Measurements from ENCODE around the gene ADCK1.
"Not testable (repeated sequence)": the region's sequence is repeated elsewhere in the genome, so short reads cannot be mapped to it uniquely, and the experiment has no call there.

Gene ADCK1

DNA sequence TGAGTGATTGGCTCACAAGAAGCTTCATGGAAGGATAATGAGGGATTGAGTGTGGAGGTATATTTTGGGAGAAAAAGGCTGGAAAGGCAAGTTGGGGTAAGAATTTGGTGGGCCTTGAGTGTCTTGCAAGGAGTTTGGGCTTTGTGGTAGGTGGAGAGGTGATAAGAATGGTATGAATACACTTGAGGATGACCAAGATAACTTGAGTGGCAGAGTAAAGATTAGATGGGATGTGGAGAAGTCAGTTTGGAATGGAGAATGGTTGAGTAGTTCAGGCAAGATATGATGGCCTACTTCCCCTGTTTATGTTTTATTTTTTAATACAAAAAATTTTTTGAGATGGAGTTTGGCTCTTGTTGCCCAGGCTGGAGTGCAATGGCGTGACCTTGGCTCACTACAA is 9.1 kb downstream of the ADCK1 start:
- no peak for DNase-seq (ENCODE audit: low spot score)

DNA sequence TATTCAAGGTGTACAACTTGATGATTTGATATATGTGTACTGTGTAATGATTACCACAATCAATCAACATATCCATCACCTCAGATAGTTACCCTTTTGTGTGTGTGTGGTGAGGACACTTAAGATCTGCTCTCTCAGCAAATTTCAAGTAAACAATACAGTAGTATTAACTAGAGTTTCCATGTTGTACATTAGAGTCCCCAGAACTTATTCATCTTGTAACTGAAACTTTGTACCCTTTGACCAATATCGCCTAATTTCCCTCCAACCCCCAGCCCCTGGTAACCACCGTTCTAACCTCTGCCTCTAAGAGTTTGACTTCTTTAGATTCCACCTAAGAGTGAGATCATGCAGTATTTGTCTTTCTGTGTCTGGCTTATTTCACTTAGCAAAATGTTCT is 12.1 kb downstream of the ADCK1 start:
- no peak for DNase-seq (ENCODE audit: low spot score)

DNA sequence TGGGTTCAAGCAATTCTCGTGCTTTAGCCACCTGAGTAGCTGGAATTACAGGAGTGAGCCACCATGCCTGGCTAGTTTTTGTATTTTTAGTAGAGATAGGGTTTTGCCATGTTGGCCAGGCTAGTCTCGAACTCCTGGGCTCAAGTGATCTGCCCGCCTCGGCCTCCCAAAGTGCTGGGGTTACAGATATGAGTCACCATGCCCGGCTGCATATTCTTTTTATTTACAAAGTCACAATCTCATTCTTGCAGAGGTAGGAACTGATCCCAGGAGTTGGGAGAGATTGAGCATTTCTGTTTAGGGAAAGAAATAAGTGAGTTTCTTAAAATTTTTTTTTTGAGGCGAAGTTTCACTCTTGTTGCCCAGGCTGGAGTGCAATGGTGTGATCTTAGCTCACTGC is 12.8 kb downstream of the ADCK1 start:
- not testable (repeated sequence) for DNase-seq (ENCODE audit: low spot score)

DNA sequence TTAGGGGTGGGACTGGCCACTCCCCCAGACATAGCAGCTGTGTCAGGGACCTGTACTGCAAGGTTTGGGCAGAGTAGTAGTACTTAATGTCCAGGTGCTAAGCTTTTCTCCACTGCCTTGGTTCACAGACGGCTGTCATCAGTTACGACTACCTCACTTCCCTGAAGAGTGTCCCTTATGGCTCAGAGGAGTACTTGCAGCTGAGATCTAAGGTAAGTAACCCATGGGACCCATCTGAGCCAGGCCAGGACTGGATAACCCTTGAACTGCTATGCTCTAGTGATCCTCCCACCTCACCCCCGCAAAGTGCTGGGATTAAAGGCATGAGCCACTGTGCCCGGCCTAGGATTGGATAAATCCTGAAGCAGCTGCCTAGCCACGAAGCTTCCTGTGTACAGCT is 22.4 kb downstream of the ADCK1 start:
- DNase-seq (ENCODE audit: low spot score): no peak

DNA sequence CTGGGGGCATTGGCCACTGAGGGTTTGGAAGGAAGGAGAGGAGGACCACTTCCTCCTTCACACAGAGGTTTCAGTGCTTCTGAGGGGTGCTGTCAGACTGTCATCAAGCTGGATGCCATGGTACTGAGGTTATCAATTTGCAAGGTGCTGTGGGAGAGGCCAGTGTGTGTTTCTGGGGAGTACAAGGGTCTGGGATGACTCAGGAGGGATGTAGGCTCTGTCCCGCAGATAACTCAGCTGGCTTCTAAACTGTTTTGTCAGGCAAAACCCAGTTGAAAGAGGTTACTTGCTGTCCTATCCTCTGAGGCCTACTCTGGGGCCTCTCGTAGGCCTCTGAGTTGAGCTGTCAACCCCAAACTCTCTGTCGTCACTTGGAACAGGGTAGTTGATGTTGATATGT is 22.8 kb downstream of the ADCK1 start:
- no peak for DNase-seq (ENCODE audit: low spot score)

DNA sequence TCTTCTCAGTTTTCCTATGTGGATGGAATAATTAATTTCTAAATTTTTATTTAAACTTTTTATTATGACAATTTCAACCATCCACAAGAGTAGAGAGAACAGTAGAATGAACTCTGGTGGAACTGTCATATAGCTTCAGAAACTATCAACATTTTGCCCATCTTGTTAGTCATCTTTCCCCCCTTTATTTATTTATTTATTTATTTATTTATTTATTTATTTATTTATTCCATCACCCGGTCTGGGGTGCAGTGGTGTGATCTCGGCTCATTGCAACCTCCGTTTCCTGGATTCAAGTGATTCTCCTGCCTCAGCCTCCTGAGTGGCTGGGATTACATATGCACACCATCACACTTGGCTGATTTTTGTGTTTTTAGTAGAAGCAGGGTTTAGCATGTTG is 23.5 kb downstream of the ADCK1 start:
- no peak for DNase-seq (ENCODE audit: low spot score)

DNA sequence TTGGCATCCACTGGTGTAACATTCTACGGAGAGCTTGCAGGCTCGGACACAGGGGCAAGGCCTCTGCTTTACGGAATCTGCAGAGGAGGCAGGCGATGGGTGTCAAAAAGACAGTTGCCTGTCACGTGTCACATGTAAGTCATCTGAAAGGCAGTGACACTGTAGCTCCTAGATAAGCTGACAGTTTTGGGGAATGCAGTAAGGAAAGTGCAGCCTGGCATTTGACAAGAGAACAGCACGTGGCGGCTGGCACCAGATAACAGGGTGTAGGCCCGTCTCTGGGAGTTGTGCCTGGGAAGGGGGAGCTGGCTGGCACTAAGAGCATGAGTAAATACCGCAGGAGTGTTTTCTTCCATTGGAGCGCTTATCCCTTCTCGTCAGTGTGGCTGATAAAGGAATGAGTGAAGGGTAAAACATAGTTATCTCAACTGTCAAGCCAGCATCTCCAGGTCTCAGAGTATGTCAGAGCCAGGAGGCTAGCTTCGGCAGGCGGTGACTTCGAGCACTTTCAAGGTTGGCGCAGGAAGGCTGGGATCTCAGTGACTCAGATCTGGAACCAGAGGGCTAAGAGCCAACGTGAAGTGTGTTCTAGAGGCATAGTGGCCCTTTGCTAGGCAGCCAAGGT is 26.1 kb downstream of the ADCK1 start:
- no peak for DNase-seq (ENCODE audit: low spot score)

DNA sequence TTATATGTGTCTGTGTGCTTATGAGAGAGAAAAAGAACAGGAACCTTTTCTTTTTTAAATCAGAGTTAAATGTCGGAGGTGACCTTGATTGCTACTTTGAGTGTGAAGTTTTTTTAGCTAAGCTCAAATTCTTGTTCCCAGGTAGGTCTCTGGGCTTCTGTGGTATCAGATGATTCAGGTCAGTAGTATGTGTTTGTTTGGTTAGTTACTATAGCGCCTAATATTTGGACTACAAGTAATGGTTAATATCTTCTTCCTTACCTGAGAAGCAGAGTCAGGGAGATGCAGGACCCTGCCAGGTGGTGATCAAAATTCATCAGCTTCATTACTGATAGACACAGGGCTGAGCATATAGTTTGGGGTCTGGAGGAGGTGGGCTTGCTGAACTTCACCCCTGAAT is 30.8 kb downstream of the ADCK1 start:
- no peak for DNase-seq (ENCODE audit: low spot score)

DNA sequence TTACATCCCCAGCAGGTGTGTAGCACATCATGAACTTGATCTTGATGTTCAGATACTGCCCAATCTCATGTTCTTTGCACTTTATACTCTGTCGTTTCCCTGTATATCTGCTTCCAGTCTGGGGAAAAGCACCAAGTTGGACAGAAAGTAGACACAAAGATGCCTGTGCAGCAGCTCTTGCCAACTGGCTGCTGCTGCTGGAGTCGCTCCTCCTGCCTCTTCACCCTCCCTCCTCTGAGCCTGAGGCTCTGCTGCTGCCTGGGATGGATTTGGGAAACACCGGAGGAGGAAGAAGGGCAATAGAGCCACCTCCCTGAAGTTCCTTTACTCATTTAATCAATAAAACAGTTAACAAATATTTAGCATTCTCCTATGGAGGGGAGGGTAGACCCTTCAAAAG is 32.4 kb downstream of the ADCK1 start:
- no peak for DNase-seq (ENCODE audit: low spot score)

DNA sequence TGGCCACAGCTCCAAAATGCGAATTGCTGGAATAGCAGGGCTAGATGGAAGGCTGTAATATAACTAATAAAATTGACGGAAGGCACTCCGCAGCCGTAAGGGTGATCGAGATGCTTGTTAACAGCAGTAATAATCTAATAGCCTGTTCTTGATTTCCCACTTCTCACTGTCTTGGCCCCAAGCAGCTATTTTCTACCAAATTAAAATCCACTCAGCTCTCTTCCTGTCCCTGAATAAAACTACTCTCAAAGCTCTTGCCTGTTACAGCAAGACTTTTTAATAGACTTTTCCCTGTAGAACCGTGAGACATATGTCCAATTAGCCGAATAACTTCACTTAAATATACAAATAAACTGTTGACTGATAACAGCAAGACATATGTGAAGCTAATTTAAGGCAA is 38.0 kb downstream of the ADCK1 start:
- DNase-seq (ENCODE audit: low spot score): no peak

DNA sequence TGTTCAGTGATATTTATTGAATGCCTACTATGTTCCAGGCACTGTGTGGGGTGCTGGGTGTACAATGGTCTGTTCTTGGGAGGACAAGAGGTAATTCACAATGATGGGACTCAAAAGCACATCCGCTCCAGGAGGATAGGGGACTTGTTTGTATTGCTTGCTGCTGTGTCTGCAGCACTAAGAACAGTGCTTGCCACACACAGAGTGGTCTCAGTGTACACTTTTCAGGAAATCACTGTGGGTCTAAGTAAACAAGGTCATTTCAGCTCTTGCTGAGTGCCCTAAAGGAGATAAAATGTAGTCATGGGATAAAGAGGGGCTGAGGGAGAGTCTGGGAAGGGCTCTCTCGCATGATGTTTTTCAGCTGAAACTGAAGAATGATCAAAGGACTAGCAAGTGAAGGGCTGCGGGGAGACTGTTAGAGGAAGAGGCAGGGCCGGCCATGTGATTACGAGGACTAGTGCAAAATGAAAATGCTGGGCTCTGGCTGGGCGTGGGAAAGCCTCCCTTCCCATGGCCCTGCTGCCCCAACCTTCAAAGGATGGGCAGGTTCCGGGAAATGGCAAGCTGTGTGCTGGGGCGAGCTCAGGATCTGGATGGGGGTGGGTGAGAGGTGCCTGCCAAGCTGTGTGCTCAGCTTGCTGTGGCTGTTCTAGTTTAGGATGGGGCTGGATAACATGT is 39.1 kb downstream of the ADCK1 start:
- DNase-seq (ENCODE audit: low spot score): no peak

DNA sequence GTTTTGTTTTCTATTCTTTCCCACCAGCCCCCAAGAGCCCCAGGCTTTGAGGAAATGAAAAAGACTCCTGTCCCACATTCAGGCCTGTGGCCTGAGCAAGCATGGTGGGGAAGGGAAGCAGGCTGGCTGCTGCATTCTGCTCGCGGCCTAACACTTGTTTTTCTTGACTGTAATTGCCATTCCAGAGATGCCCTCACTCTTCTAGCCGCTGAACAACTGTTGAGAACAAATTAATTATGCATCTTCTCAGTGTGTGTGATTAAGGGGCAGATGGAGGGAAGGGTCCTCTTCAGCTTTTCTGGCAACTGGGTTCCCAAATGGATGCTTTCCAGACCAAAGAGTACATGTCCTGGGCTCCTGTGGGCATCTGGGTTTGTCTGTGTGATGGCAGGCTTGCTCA is 43.3 kb downstream of the ADCK1 start:
- DNase-seq (ENCODE audit: low spot score): no peak

DNA sequence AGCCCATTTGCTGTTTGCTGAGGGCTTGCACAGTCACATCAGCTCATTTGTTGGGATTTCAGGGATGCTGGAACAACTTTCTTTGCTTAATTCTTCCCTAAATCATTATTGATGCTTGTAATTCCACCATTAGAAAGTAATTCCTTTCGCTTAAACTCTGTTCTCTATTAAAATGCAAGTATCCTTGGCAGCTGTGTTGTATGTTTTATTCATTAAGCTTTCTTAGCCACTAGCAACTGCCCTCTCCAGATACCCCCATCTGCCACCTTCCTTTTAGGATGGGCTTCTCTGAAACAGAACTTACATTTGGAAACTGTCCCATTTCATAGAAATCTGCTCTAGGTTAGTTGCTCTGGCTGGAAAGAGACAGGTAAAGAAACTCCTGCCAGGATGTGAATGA is 43.7 kb downstream of the ADCK1 start:
- no peak for DNase-seq (ENCODE audit: low spot score)

DNA sequence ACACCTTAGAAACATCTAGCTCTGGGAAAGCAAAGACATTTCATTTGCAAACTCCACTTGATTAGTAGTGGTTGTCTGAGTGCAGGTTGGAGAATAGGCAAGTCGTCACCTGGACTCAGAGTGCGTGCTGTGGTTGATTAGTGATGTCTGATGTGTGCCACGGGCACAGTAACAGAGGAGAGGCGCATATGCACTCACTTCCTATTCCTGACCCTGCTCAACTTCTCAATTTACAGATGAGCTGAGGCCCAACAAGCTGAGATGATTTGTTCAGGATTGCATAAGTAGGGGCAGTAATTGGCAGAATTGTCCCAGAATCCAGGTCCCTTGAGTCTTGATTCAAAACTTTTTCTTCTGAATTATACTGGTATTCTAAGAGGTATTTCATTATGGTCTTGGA is 44.9 kb downstream of the ADCK1 start:
- DNase-seq (ENCODE audit: low spot score): no peak

DNA sequence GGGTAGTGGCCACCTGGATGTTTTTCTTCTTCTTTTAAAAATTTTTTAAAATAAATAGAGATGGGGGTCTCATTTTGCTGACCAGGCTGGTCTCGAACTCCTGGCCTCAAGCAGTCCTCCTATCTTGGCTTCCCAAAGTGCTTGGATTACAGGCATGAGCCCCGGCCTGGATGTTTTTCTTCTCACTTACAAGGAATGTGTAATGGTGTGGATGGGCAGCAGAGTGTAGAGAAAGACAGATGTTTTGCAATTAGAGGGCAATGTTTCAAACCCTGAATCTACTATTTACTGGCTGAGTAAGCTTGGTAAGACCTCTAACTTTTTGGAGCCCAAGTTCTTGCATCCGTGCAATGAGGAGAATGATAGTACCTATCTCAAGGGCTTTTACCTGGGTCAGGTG is 48.1 kb downstream of the ADCK1 start:
- DNase-seq (ENCODE audit: low spot score): peak; percentile 57

DNA sequence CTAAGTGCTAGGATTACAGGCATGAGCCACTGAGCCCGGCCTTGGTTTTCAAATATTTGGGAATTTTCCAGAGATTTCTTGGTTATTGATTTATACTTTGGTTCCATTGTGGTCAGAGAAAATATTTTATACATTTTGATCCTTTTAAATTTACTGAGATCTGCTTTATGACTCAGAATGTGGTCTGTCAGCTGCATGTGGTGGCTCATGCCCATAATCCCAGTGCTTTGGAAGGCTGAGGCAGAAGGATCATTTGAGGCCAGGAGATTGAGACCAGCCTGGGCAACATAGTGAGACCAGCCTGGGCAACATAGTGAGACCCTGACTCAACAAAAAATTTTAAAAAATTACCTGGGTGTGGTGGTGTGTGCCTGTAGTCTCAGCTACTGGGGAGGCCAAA is 49.8 kb downstream of the ADCK1 start:
- DNase-seq (ENCODE audit: low spot score): peak; percentile 30

DNA sequence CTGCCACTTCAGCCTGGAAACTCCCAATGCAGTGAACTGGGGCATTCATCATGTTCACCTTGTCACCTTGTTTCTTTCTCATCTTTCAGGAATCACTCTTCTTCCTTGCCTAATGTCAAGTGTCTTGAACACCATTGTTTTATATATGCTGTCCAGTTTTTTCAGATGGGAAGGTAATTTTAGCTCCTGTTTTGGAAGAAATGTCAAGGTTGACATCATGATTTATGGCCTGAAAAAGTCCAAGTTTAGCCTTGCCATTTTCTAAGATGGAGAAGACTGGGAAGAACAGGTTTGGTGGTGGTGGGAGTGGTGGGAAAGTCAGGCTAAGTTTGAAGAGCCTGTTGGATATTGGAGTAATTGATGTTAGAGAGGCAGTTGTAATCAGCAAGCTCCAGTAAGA is 54.0 kb downstream of the ADCK1 start:
- DNase-seq (ENCODE audit: low spot score): no peak

DNA sequence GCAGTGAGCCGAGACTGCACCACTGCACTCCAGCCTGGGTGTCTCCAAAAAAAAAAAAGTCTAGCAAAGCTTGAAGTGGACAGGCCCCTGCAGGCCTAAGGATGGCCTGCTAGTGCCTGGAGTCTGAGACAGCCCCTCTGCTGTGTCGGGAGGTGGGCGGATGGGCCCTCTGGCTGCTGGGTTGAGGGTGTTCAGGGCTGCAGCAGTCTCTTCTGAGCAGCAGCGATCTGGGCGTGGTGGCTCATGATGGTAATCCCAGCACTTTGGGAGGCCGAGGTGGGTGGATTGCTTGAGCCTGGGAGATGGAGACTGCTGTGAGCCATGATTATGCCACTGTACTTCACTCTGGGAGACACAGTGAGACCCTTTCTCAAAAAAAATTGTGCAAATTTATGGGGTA is 57.0 kb downstream of the ADCK1 start:
- DNase-seq (ENCODE audit: low spot score): no peak

DNA sequence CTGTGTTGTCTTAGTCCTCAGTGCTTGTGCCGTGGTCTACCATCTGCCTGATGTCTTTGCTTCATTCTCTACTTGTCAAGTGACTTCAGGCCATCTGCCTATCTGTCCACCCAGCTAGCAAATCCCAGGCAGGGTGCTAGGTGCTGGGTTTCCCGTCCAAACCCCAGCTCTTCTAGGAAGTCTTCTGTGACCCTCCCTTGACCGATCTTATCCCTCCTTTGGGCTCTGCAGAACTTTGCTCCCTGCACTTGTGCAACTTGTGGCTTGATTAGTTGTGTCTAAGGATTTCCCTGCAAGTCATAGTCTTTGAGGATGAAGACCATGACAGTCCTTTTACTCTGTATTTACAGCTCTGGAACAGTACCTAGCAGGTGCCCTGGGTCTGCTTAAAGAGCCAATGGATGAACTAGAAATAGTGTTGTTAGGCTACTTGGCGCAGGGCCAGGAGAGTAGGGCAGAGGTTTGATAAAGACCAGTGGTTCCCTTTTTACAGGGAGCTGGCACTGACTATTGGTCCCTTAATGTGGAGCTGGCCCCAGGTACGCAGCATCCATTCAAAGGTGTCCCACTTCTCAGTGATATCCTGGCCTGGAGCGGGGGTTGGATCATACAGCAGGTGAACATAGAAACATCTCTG is 60.1 kb downstream of the ADCK1 start:
- no peak for DNase-seq (ENCODE audit: low spot score)

DNA sequence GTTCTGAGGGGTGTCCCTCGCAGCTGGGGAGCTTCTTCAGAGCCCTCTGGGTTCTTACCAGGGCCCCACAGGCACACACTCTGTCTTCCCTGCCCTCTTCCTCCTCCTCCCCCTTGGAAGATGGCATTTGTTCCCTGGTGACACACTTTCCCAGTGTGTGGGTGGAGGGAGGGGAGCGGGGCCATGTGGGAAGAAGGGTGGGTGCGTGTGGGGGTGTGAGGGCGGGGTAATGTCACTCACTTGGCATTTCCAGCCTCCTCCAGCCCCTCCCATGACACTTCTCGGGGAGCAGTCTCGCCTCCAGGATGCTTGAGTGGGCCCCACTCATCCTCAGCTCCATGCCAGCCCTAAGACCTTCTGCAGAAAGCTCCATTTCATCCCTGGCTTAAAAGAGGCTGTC is 61.3 kb downstream of the ADCK1 start:
- no peak for DNase-seq (ENCODE audit: low spot score)

DNA sequence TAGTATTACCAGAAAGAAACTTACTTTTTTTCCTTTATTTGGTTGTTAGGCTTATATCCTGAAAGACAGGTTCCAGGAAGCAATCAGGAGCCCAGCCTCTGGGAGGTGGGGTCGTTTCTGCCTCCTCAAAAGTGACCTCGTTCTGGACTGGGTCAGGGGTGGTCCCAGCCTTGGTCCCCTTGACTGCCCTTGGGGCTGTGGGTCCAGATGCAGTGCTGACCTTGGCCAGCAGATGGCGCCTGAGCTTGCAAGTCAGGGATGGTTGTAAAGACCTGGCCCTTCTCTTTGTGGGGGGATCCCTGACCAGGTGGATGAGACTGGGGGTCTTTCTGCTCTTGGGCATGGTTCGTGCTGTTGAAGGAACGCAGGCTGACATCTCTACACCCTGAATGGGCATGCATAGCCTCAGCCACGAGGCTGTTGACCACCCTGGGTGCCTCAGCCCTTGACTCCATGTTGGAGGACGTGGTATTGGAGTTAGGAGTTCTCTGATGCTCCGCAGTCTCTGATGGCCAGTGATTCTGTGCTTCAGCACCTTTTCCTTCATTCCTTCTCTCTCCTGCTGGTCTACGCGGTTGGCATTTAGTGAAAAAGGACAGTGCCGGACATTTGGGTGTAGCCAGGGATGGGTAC is 62.4 kb downstream of the ADCK1 start:
- DNase-seq (ENCODE audit: low spot score): peak; percentile 78

DNA sequence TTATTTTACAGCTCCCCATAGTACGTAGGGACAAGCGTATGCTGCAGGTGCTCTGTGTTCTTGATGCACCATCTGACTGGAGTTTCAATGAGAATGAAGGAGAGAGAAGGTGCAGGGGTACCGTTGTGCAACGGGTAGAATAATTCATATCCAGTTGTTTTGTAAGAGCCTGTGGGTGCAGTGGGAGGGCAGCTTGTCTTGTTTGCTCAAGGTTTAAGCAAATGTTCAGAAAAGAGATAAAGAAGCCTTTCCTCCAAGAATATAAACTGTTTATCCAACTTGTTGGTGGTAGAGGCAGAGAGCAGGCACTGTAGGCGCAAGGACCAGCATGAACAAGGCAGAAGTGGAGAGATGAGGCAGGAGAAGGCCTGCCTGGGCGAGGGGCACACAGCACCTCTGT is 64.2 kb downstream of the ADCK1 start:
- no peak for DNase-seq (ENCODE audit: low spot score)

DNA sequence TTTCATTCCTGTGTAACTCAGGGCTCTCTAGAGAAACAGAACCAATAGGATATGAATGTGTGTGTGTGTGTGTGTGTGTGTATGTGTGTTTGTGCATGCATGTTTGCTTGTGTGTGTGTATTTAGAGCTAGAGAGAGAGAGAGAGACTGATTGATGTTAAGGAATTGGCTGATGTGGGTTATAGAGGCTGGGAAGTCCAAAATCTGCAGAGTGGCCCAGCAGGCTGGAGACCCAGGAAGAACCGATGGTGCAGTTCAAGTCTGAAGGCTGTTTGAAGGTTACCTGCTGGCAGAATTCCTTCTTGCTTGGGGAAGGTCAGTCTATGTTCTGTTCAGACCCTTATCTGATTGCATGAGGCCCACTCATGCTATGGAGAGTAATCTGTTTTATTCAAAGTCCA is 64.7 kb downstream of the ADCK1 start:
- DNase-seq (ENCODE audit: low spot score): no peak

All from AG08395 (cell line).